H9 (cell line): ENCODE results near the gene PAX3. TPM values are rescaled to one million over a fixed set of nuclear protein-coding genes. Genes with fewer than 3 reads are reported as not detected.
A peak's percentile ranks its signal among the peaks of the same experiment; 100 is the strongest.

Source experiments
- DNase-seq: peaks from one replicate; pipeline ENCODE4 v3.0.0-alpha.2; 2017
- H2AFZ ChIP-seq: one replicate; pipeline ENCODE4 v1.6.1; 2013; ENCODE audit warnings: mild to moderate bottlenecking, low read length, control low read depth, moderate library complexity
- H2AK5ac ChIP-seq: 2 replicates; pipeline ENCODE4 v1.6.1; 2013; ENCODE audit warnings: low read length, control low read depth, mixed read lengths; ENCODE audit not compliant: insufficient read length
- H2BK120ac ChIP-seq: one replicate; pipeline ENCODE4 v1.6.1; 2013; ENCODE audit warnings: low read depth, mild to moderate bottlenecking, low read length, control low read depth, inconsistent platforms; ENCODE audit not compliant: poor library complexity, severe bottlenecking
- H2BK12ac ChIP-seq: 2 replicates; pipeline ENCODE4 v1.6.1; 2013; ENCODE audit warnings: low read length, control low read depth, mixed read lengths, low read depth; ENCODE audit not compliant: insufficient read length
- H2BK15ac ChIP-seq: 2 replicates; pipeline ENCODE4 v1.6.1; 2013; ENCODE audit warnings: low read depth, low read length, control low read depth
- H2BK20ac ChIP-seq: one replicate; pipeline ENCODE4 v1.6.1; 2013; ENCODE audit warnings: low read depth, mild to moderate bottlenecking, low read length, control low read depth, inconsistent platforms; ENCODE audit not compliant: poor library complexity, severe bottlenecking
- H2BK5ac ChIP-seq: 2 replicates; pipeline ENCODE4 v1.6.1; 2013; ENCODE audit warnings: low read length, control low read depth, mixed read lengths; ENCODE audit not compliant: insufficient read length
- H3K14ac ChIP-seq: 2 replicates; pipeline ENCODE4 v1.6.1; 2013; ENCODE audit warnings: low read length, control low read depth; ENCODE audit not compliant: insufficient read depth
- H3K18ac ChIP-seq: 2 replicates; pipeline ENCODE4 v1.6.1; 2013; ENCODE audit warnings: low read depth, mild to moderate bottlenecking, mixed read lengths, low read length, control low read depth; ENCODE audit not compliant: insufficient read length
- H3K23ac ChIP-seq: 2 replicates; pipeline ENCODE4 v1.6.1; 2013; ENCODE audit warnings: low read length, control low read depth, mixed read lengths, low read depth; ENCODE audit not compliant: insufficient read length
- H3K23me2 ChIP-seq: 2 replicates; pipeline ENCODE4 v1.6.1; 2013; ENCODE audit warnings: low read depth, mild to moderate bottlenecking, mixed read lengths, low read length, control low read depth; ENCODE audit not compliant: insufficient read length, poor library complexity, severe bottlenecking
- H3K27ac ChIP-seq: 2 replicates; pipeline ENCODE4 v1.5.1; 2013; ENCODE audit warnings: low read length, control low read depth, mixed read lengths, low read depth; ENCODE audit not compliant: insufficient read length
- H3K27me3 ChIP-seq: 2 replicates; pipeline ENCODE4 v1.6.1; 2013; ENCODE audit warnings: low read length, control low read depth, inconsistent platforms; ENCODE audit not compliant: insufficient read depth
- H3K4ac ChIP-seq: 2 replicates; pipeline ENCODE4 v1.6.1; 2013; ENCODE audit warnings: low read depth, mild to moderate bottlenecking, control low read depth, inconsistent platforms, low read length, moderate library complexity
- H3K4me1 ChIP-seq: 2 replicates; pipeline ENCODE4 v1.6.1; 2013; ENCODE audit warnings: low read length, control low read depth, inconsistent platforms; ENCODE audit not compliant: insufficient read depth
- H3K4me2 ChIP-seq: 2 replicates; pipeline ENCODE4 v1.6.1; 2013; ENCODE audit warnings: low read length, control low read depth, mixed read lengths; ENCODE audit not compliant: insufficient read length, insufficient read depth
- H3K56ac ChIP-seq: 2 replicates; pipeline ENCODE4 v1.6.1; 2013; ENCODE audit warnings: low read depth, mild to moderate bottlenecking, mixed read lengths, low read length, control low read depth; ENCODE audit not compliant: insufficient read length
- H3K79me1 ChIP-seq: 2 replicates; pipeline ENCODE4 v1.6.1; 2013; ENCODE audit warnings: low read depth, mild to moderate bottlenecking, moderate library complexity, low read length, control low read depth, inconsistent platforms; ENCODE audit not compliant: insufficient read depth, poor library complexity, severe bottlenecking
- H3K79me2 ChIP-seq: 2 replicates; pipeline ENCODE4 v1.6.1; 2013; ENCODE audit warnings: low read length, control low read depth, inconsistent platforms; ENCODE audit not compliant: insufficient read depth
- H3K9ac ChIP-seq: 2 replicates; pipeline ENCODE4 v1.6.1; 2013; ENCODE audit warnings: low read length, control low read depth, mixed read lengths; ENCODE audit not compliant: insufficient read length; ENCODE audit errors: extremely low read depth
- H3K9me3 ChIP-seq: one replicate; pipeline ENCODE4 v1.6.1; 2013; ENCODE audit warnings: low read depth, low read length, inconsistent platforms; ENCODE audit not compliant: control insufficient read depth
- H3T11ph ChIP-seq: one replicate; pipeline ENCODE4 v1.6.1; 2013; ENCODE audit warnings: mild to moderate bottlenecking, low read length, control low read depth, inconsistent platforms
- H4K20me1 ChIP-seq: one replicate; pipeline ENCODE4 v1.6.1; 2013; ENCODE audit not compliant: control insufficient read depth, insufficient read length, insufficient read depth
- H4K5ac ChIP-seq: 2 replicates; pipeline ENCODE4 v1.6.1; 2013; ENCODE audit warnings: low read depth, mild to moderate bottlenecking, mixed read lengths, low read length, control low read depth; ENCODE audit not compliant: insufficient read length
- H4K8ac ChIP-seq: replicated peaks from 2 replicates; pipeline ENCODE4 v1.6.1; 2013; ENCODE audit warnings: low read length, control low read depth, mixed read lengths, low read depth; ENCODE audit not compliant: insufficient read length
- H4K91ac ChIP-seq: 2 replicates; pipeline ENCODE4 v1.6.1; 2013; ENCODE audit warnings: low read depth, mild to moderate bottlenecking, moderate library complexity, mixed read lengths, low read length, control low read depth; ENCODE audit not compliant: insufficient read length
- H3K27ac Mint-ChIP-seq, 3 experiments: 2 replicates in 2 of 3; 3 replicates in 1 of 3; pipeline ENCODE4 v1.8.0; 2020 to 2021; ENCODE audit warnings: mixed read lengths in 3 of 3, mild to moderate bottlenecking in 1 of 3, moderate library complexity in 1 of 3
- H3K27me3 Mint-ChIP-seq: 2 replicates; pipeline ENCODE4 v1.8.0; 2021; ENCODE audit warnings: low read depth, mild to moderate bottlenecking, moderate library complexity, mixed read lengths
- H3K36me3 Mint-ChIP-seq, 3 experiments: 2 replicates in 2 of 3; 3 replicates in 1 of 3; pipeline ENCODE4 v1.8.0; 2020 to 2021; ENCODE audit warnings: low read depth in 3 of 3, mixed read lengths in 3 of 3; ENCODE audit not compliant: insufficient read depth in 1 of 3
- H3K4me1 Mint-ChIP-seq, 2 experiments: 2 replicates each; pipeline ENCODE4 v1.8.0; 2020; ENCODE audit warnings: mixed read lengths in 2 of 2
- H3K4me3 Mint-ChIP-seq, 2 experiments: 2 replicates in 1 of 2; 3 replicates in 1 of 2; pipeline ENCODE4 v1.8.0; 2020 to 2021; ENCODE audit warnings: mild to moderate bottlenecking in 2 of 2, mixed read lengths in 2 of 2, moderate library complexity in 1 of 2
- H3K9me3 Mint-ChIP-seq, 2 experiments: 2 replicates in 1 of 2; 3 replicates in 1 of 2; pipeline ENCODE4 v1.8.0; 2020; ENCODE audit warnings: mild to moderate bottlenecking in 2 of 2, mixed read lengths in 2 of 2, moderate library complexity in 1 of 2
- WGBS: extraction: QIAGEN DNeasy Blood & Tissue Kit; methylation state at CpG from one replicate; pipeline ENCODE4 v1.1.7; 2013; ENCODE audit warnings: missing lambda C conversion rate, low lambda C conversion rate, mixed read lengths; ENCODE audit not compliant: insufficient read length; ENCODE audit errors: extremely low coverage; 5-methylcytosine and 5-hydroxymethylcytosine counted together
- total RNA-seq: library from RNA; stranded (reverse); gene quantifications from 2 replicates; pipeline ENCODE4 v1.2.1, GENCODE V29; 2021
- TF ChIP-seq, protein P1 (sequence below): fragments of 200-600 bp; sonication (generic); conservative IDR thresholded peaks from 3 replicates; pipeline ENCODE4 v1.8.0; 2021; ENCODE audit warnings: antibody characterized with exemption, mild to moderate bottlenecking

Gene PAX3
- total RNA-seq, 1 experiment from 2014 or later, result not detected

DNA sequence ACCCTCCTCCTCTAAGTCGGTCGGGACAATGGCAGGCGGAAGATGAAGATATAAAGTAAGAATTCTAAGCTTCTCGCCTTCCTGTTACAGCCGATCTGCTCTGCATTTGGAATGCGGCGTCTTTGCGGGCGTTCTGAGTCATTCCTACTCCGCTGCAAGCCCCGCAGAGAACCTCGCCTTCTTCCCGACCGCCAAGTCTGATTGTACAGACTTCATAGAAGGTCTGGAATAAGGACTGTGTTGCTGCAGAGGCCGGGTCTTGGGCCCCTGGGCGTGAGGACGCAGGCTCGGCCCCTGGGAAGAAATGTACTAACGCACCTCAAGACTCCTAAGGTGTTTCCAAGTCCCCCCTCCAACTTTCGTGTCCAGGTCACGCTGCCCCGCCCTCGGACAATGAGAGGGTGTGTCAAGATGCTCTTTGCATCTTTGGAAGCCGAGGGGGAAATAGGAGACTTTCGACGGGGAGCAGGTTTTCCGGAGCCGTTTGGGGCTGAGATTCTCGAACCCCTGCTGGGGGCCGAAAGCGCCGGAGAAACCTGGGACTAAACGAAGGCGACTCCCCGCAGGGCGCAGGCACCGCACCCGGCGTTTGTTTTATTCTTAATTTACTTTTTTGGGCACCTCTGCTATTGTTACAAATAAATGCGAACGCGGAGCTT is 12.7 kb upstream of the PAX3 start:
- no peaks in the 10 kb centered on the region for H3K79me1 ChIP-seq
- H3T11ph ChIP-seq, result no peak overlapping the region
- peaks cover 2 to 22% of the 10 kb centered on the region in 2 experiments; a peak in 4 of 5 replicates for H3K9me3 Mint-ChIP-seq
- H3K9ac ChIP-seq, result no peak overlapping the region
- no peaks in the 10 kb centered on the region for H3K79me2 ChIP-seq
- no peak overlapping the region for H4K91ac ChIP-seq
- peaks cover 100% of the 10 kb centered on the region for H3K27me3 Mint-ChIP-seq
- no peaks in the 10 kb centered on the region for H3K9me3 ChIP-seq
- H2BK12ac ChIP-seq, result no peak overlapping the region
- H3K27ac ChIP-seq, result no peak overlapping the region
- H3K4me2 ChIP-seq, result peak overlapping the region; percentile 31
- no peak overlapping the region for H3K18ac ChIP-seq
- H2AK5ac ChIP-seq, result no peak overlapping the region
- H3K27ac Mint-ChIP-seq, result no peak overlapping the region
- no peak overlapping the region for H3K56ac ChIP-seq
- H4K8ac ChIP-seq, result no peak overlapping the region
- no peaks in the 10 kb centered on the region for H4K20me1 ChIP-seq
- peaks cover 13 to 33% of the 10 kb centered on the region in 2 experiments for H3K4me1 Mint-ChIP-seq
- H2AFZ ChIP-seq, result no peak overlapping the region
- no peak overlapping the region for H2BK5ac ChIP-seq
- no peaks in the 10 kb centered on the region for H3K4me1 ChIP-seq
- H3K27me3 ChIP-seq, result peaks cover 97% of the 10 kb centered on the region
- H3K4me3 Mint-ChIP-seq, result peak overlapping the region; percentile 34 to 74; a peak in 4 of 5 replicates
- no peak overlapping the region for H3K23ac ChIP-seq
- DNase-seq, result peak; percentile 77
- H3K36me3 Mint-ChIP-seq, result no peaks in the 10 kb centered on the region; a peak in 1 of 7 replicates
- H2BK20ac ChIP-seq, result no peak overlapping the region
- no CpG with 5 or more reads among the region's 42 CpGs for WGBS
- TF ChIP-seq, protein P1, sequence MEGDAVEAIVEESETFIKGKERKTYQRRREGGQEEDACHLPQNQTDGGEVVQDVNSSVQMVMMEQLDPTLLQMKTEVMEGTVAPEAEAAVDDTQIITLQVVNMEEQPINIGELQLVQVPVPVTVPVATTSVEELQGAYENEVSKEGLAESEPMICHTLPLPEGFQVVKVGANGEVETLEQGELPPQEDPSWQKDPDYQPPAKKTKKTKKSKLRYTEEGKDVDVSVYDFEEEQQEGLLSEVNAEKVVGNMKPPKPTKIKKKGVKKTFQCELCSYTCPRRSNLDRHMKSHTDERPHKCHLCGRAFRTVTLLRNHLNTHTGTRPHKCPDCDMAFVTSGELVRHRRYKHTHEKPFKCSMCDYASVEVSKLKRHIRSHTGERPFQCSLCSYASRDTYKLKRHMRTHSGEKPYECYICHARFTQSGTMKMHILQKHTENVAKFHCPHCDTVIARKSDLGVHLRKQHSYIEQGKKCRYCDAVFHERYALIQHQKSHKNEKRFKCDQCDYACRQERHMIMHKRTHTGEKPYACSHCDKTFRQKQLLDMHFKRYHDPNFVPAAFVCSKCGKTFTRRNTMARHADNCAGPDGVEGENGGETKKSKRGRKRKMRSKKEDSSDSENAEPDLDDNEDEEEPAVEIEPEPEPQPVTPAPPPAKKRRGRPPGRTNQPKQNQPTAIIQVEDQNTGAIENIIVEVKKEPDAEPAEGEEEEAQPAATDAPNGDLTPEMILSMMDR, result no peak
- no peak overlapping the region for H2BK120ac ChIP-seq
- peaks cover 8% of the 10 kb centered on the region for H3K23me2 ChIP-seq
- no peak overlapping the region for H3K4ac ChIP-seq
- no peak overlapping the region for H4K5ac ChIP-seq
- no peak overlapping the region for H3K14ac ChIP-seq
- H2BK15ac ChIP-seq, result no peak overlapping the region
